ENCODE measurements around the gene MBOAT7. TPM values are rescaled to one million over a fixed set of nuclear protein-coding genes. Genes with fewer than 3 reads are reported as not detected.
"Not testable (repeated sequence)": the region's sequence is repeated elsewhere in the genome, so short reads cannot be mapped to it uniquely, and the experiment has no call there.

The MBOAT7 gene
- total RNA-seq, 1 experiment from 2014 or later: 408 TPM

- DNase-seq (ENCODE audit: low spot score): peak; percentile 41
Measured at GRCh38 chr19:54209058-54209810, 19.9 kb upstream of the MBOAT7 start.

GRCh38 chr19:54208784-54209057, 19.3 kb upstream of the MBOAT7 start:
- DNase-seq (ENCODE audit: low spot score): no peak

DNA sequence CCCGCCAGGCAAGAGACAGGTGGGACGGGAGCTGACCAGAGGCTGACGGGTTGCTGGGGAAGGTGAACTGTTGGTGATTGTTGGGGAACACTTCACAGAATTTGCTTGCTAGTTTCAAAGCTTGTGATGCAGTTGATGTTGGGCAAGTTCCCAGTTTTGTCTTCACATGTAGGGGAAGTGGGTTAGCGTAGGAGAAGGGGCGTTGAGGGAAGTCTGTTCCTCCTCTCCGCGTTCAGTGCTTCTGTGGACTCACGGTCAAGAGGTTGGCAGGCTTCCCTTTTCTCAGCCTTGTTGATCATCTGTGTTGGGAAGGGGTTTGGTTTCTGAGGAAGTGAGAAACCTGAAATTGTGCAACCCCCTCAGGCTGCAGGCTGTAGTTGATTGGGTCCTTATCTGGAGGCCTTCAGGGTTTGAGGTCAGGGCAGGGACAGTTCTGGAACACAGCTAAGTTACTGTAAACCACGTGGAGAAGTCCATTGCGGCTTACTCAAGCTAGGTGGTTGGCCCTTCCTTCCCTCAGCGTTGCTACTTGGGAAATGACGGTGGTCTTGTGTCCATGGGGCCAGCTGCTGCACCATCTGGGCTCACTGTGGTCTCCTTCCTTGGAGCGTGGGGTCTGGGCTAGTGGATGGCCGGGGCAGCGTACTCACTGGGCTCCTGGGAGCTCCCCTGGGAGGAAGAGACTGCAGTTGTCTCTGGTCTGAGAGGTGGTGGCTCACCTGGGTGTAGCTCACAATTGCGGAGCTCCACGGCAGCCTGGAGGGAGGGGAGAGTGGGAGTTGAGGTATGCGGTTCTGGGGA, 18.8 kb upstream of the MBOAT7 start:
- DNase-seq (ENCODE audit: low spot score): peak; percentile 40

DNA sequence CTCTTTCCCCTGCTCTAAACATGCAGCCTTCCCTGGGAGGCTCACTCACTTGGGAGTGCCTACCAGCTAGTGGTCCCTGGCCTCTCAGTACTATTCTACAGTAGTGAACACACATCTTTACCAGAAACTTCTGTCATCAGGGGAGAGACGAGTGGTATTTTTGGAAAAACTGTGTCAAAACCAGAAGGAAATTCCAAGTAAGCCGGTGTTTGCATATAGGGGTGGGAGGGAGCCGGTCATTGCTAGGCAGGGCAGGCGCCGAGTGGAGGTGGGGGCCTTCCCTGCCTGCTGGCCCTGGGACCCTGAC, 18.2 kb upstream of the MBOAT7 start:
- DNase-seq (ENCODE audit: low spot score): no peak

- not testable (repeated sequence) for DNase-seq (ENCODE audit: low spot score)
Measured at GRCh38 chr19:54207193-54207592, 17.8 kb upstream of the MBOAT7 start.

DNA sequence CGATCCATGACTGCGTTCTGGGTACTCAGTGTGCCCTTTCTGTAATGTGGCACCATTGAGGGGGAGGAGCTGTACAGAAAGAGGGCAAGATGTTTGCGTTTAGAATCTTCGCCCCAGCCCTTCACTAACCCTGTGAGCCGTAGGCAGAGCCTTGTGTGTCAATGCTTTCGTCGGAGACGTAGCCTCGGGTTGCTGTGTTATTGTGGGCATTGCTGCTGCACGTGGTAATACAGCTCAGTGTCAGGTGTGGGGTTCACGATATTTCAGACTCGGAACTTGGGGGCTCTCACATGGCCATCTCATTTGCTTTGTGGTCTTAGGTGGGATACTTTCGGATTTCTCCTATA, 17.4 kb upstream of the MBOAT7 start:
- DNase-seq (ENCODE audit: low spot score): no peak

DNA sequence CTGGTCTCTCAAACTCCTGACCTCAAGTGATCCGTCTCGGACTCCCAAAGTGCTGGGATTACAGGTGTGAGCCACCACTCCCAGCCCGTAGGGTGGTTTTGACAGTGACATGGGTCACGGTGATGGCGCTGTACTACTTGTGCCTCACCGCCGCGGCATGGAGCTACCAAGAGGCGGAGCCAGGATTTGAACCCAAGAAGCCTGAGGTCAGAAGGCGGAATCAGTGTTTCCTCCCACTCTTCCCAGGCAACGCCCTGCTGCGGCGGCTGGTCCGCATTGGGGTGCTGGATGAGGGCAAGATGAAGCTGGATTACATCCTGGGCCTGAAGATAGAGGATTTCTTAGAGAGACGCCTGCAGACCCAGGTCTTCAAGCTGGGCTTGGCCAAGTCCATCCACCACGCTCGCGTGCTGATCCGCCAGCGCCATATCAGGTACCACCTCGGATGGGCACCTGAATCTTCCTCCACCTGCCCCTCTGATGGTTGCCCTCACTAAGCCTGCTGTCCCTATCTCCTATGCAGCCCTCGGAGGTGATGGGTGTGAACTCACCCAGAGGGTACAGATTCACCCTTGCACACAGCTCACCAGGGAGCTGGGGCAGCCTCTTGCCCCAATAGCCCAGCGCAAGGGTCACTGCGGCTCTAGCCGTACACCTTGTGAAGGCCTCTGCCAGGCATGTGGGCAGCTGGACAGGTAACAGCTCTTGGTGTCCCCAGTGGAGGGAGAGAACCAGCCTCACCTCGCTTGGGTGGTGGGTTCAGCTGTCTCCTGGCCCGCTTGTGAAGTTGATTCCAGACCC, 16.9 kb upstream of the MBOAT7 start:
- no peak for DNase-seq (ENCODE audit: low spot score)

GRCh38 chr19:54204767-54205468, 15.5 kb upstream of the MBOAT7 start:
- DNase-seq (ENCODE audit: low spot score): no peak

- DNase-seq (ENCODE audit: low spot score): no peak
Measured at GRCh38 chr19:54203151-54203611, 13.8 kb upstream of the MBOAT7 start.

GRCh38 chr19:54201980-54202379, 12.6 kb upstream of the MBOAT7 start:
- DNase-seq (ENCODE audit: low spot score): no peak

- DNase-seq (ENCODE audit: low spot score): no peak
Measured at GRCh38 chr19:54201172-54201701, 11.9 kb upstream of the MBOAT7 start.

- DNase-seq (ENCODE audit: low spot score): no peak
Measured at GRCh38 chr19:54199401-54199800, 10.0 kb upstream of the MBOAT7 start.

- DNase-seq (ENCODE audit: low spot score): no peak
Measured at GRCh38 chr19:54197121-54197520, 7.7 kb upstream of the MBOAT7 start.

DNA sequence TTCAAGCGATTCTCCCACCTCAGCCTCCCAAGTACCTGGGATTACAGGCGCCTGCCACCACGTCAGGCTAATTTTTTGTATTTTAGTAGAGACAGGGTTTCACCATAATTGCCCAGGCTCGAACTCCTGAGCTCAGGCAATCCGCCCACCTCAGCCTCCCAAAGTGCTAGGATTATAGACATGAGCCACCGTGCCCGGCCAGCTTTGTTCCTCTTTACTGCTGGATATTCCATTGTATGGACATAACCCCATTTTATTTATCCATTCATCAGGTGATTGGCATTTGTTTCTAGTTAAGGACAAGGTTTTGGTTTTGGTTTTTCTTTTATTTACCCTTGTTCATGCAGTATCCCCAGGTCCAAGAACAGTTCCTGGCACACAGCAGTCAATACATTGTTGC, 7.2 kb upstream of the MBOAT7 start:
- DNase-seq (ENCODE audit: low spot score): no peak

DNA sequence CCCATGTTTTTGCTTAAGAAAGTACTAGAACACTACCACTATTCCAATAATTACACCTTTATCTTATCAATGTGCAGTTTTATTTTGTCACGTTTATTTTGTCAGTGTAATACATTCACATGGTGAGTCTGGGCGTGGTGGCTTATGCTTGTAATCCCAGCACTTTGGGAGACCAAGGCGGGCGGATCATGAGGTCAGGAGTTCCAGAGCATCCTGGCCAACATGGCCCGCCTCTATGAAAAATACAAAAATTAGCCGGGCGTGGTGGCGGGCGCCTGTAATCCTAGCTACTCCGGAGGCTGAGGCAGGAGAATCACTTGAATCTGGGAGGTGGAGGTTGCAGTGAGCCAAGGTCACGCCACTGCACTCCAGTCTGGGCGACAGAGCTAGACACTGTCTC, 5.1 kb upstream of the MBOAT7 start:
- DNase-seq (ENCODE audit: low spot score): not testable (repeated sequence)

DNA sequence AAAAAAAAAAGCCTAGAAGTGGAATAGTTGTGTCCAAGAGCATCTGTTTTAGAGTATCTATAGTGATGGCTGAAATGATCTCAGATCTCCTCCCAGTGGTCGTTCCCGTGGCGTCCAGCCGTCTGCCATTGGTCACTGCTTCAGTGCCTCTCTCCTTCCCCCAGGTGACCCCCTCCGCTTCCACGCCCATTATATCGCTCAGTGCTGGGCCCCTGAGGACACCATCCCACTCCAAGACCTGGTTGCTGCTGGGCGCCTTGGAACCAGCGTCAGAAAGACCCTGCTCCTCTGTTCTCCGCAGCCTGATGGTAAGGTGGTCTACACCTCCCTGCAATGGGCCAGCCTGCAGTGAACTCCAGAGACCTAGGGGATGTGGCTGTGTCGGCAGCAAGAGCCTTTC, 3.6 kb upstream of the MBOAT7 start:
- no peak for DNase-seq (ENCODE audit: low spot score)

GRCh38 chr19:54191811-54192453, 2.6 kb upstream of the MBOAT7 start:
- DNase-seq (ENCODE audit: low spot score): no peak

DNA sequence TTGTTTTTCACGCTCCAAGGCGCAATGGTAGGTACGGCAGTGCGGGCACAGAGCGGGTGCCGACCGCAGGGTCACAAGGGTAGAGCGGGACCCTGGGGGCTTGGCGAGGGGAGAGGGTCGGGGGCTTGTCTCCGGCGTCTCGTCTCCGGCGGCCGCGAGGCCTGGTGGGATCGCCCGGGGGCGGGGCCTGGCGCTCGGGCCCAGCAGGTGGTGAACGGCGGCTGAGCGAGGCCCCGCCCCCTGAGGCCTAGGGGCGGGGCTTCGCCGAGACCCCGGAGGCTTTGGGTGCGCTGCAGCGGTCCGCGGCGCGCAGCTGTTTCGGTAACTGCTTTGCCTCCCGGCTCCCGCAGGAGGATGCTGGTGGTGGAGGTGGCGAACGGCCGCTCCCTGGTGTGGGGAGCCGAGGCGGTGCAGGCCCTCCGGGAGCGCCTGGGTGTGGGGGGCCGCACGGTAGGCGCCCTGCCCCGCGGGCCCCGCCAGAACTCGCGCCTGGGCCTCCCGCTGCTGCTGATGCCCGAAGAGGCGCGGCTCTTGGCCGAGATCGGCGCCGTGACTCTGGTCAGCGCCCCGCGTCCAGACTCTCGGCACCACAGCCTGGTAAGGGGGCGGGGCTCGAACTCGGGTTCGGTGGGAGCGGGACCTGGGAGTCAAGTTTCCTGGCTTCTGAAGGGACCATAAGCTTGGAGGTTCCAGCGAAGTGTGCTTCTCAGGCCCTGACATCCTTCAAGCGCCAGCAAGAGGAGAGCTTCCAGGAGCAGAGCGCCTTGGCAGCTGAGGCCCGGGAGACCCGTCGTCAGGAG, 1.8 kb upstream of the MBOAT7 start, which contains the start of gene TSEN34:
Gene TSEN34, plus strand, starts transcription at position 298 of the 800 bp plus-strand sequence. Its CDS starts 57 bp downstream, at position 355.
- DNase-seq (ENCODE audit: low spot score): peak; percentile 83

DNA sequence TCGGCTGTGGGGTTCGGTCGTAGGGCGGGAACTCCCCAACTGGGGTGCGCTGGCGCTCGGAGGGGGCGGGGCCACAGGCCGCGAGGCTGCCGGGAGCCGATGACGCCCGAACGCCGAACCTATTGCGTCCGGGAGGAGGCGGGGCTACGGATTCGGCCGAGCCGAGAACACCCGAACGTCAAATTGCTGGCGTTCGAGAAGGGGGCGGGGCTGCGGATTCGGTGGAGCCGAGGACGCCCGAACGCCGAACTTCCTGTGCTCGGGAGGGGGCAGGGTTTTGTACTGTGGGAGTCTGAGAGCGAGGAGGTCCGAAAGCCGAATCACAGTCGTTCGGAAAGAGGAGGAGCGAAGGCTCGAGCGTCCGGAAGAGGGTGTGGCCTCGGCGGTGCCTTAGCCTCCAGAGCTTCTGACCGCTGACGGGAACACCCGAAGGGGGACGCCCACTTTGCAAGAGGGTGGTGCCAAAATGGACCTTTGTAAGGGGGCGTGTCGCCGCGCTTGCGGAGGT, 1.2 kb upstream of the MBOAT7 start:
- DNase-seq (ENCODE audit: low spot score): peak; percentile 100
